Measurements from ENCODE around the gene GRB14. TPM values are rescaled to one million over a fixed set of nuclear protein-coding genes. Genes with fewer than 3 reads are reported as not detected.
"Not testable (repeated sequence)": the region's sequence is repeated elsewhere in the genome, so short reads cannot be mapped to it uniquely, and the experiment has no call there.

GRB14 gene
- polyA plus RNA-seq, 4 donors: 44.3 to 62.6 (median 50.2) TPM

DNA sequence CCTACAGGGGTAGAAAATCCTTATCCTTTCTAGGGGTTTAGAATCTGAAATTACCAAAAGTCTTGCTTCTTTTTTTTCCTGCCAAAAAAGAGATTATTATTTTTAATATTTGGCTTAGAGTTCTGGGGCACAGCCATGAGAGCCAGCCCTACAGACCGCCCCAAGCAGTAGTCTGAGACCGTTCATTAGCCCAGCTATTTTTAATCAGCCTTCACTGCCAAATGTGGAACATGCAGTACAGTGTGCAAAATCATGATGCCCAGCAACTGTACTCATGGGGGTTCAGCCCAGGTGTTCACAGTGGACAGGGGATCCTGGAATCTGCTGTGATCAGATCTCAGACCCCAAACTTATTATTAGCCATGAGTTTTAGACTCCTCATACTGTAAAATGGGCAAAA is 60.4 kb downstream of the GRB14 start:
- no peak for DNase-seq (ENCODE audit: low read depth in 4 of 4, low spot score in 2 of 4)

DNA sequence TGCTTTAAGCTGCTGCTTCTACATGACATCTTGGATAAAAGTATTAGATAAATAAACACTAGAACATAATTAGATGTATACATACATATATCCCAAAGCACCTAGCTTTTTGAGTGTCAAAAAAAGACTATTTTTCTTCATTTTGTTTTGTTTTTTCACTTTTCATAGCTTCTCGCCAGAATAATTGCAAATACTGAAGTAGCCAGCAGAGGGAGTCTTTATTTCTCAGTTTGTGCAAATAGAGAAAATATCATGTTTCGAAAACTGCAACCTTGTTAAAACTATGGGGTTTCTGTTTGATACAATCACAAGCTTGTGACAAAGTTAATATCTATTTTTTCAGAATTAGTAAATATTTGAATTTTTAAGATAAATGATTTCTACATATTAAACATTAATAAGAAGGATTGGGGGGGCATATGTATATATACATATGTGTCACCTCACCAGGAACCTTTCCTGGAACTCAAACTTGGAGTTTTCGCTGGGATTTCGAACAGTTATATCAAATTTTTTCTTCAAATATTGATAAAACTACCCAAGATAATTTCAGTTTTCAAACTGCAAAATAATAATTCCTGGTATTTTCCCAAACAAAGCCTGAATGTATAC is 61.0 kb downstream of the GRB14 start:
- DNase-seq (ENCODE audit: low read depth in 4 of 4, low spot score in 2 of 4): no peak

DNA sequence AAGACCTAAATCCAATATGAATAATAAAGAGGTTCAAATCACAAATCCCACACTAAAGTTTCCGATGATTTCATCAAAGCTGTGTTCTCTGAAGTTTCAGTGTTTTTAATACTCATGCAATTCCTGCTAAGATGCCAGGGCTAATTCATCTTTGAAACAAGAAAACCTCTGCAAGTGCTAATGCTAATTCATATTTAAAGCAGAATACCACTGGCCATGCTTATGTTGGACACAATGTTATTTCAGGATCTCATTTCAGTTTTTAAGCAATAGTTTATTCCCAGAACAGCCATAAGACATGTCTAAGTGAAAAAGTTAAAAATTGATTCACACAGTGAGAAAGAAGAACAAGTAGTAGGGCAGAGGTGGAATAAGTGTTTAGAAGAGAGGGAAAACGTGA is 62.8 kb downstream of the GRB14 start:
- DNase-seq (ENCODE audit: low read depth in 4 of 4, low spot score in 2 of 4): no peak

- no peak for DNase-seq (ENCODE audit: low read depth in 4 of 4, low spot score in 2 of 4)
Observed at GRCh38 chr2:164554487-164554886, 66.8 kb downstream of the GRB14 start.

GRCh38 chr2:164551519-164551918 is 69.8 kb downstream of the GRB14 start:
- DNase-seq (ENCODE audit: low read depth in 4 of 4, low spot score in 2 of 4): no peak

GRCh38 chr2:164549705-164550104 is 71.6 kb downstream of the GRB14 start:
- DNase-seq (ENCODE audit: low read depth in 4 of 4, low spot score in 2 of 4): not testable (repeated sequence)

DNA sequence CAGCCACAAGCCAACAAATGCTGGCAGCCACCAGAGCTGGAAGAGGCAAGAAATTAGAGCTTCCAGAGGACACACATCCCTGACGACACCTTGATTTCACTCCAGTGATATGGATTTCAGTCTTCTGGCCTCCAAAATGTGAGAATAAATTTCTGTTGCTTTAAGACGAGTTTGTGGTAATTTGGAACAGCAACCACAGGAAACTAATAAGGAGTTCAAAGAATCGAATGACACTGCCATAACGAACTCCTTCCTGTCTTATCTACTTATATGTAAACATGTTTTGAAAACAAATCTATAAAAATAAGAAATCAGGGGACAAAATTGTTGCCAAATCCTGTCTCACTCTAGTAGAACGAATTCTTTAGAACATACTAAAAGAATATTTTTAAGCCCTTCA is 75.8 kb downstream of the GRB14 start:
- no peak for DNase-seq (ENCODE audit: low read depth in 4 of 4, low spot score in 2 of 4)

- DNase-seq (ENCODE audit: low read depth in 4 of 4, low spot score in 2 of 4): no peak
Observed at GRCh38 chr2:164542581-164543021, 78.7 kb downstream of the GRB14 start.

- peak in 1 of 4 donors; percentile 10 for DNase-seq (ENCODE audit: low read depth in 4 of 4, low spot score in 2 of 4)
Observed at GRCh38 chr2:164538240-164538866, 82.9 kb downstream of the GRB14 start.

- DNase-seq (ENCODE audit: low read depth in 4 of 4, low spot score in 2 of 4): no peak
Observed at GRCh38 chr2:164535280-164536025, 85.8 kb downstream of the GRB14 start.

- DNase-seq (ENCODE audit: low read depth in 4 of 4, low spot score in 2 of 4): no peak
Observed at GRCh38 chr2:164530464-164530863, 90.8 kb downstream of the GRB14 start.

- no peak for DNase-seq (ENCODE audit: low read depth in 4 of 4, low spot score in 2 of 4)
Observed at GRCh38 chr2:164523726-164524125, 97.6 kb downstream of the GRB14 start.

DNA sequence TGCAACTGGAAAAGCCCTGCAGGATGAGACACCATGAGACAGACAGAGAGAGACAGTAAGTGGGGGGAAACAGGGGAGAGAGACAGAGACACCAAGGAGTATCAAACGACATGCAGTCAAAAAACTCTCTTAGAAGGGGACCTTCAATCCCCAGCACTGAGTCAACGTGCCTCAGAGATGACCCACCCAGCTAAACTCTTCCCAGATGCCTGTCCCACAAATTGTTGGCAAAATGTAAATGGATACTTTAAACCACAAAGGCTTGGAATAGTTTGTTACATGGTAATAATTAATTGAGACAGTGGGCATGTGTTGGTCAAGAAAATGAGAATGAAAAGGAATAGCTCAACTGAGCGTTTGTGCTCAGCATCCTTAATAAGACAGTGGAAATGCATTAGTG is 98.3 kb downstream of the GRB14 start:
- DNase-seq (ENCODE audit: low read depth in 4 of 4, low spot score in 2 of 4): no peak

DNA sequence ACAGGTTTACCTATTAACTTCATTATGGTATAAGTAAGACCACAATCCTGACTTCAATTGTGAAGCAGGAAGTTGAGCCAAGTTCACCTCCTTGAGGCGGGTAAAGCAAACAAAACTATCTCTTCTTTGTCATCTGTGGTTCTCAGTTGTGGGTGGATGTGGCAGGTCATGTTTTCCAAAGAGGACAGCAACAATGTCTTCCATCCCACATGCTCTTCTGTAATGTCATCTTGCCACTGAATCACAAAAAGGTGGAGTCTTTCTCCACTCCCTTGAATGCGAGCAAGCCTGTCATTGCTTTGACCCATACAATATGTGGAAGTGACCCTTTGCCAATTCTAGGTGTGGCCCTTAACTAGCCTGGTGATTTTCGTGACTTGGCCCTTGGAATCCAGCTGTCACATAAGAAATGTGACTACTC is 98.7 kb downstream of the GRB14 start:
- no peak for DNase-seq (ENCODE audit: low read depth in 4 of 4, low spot score in 2 of 4)

- no peak for DNase-seq (ENCODE audit: low read depth in 4 of 4, low spot score in 2 of 4)
Observed at GRCh38 chr2:164515734-164516133, 105.5 kb downstream of the GRB14 start.

GRCh38 chr2:164515030-164515429 is 106.3 kb downstream of the GRB14 start:
- no peak for DNase-seq (ENCODE audit: low read depth in 4 of 4, low spot score in 2 of 4)

GRCh38 chr2:164514491-164514890 is 106.8 kb downstream of the GRB14 start:
- DNase-seq (ENCODE audit: low read depth in 4 of 4, low spot score in 2 of 4): no peak

GRCh38 chr2:164512871-164513270 is 108.4 kb downstream of the GRB14 start:
- DNase-seq (ENCODE audit: low read depth in 4 of 4, low spot score in 2 of 4): no peak

- DNase-seq (ENCODE audit: low read depth in 4 of 4, low spot score in 2 of 4): no peak
Observed at GRCh38 chr2:164511738-164512137, 109.5 kb downstream of the GRB14 start.

DNA sequence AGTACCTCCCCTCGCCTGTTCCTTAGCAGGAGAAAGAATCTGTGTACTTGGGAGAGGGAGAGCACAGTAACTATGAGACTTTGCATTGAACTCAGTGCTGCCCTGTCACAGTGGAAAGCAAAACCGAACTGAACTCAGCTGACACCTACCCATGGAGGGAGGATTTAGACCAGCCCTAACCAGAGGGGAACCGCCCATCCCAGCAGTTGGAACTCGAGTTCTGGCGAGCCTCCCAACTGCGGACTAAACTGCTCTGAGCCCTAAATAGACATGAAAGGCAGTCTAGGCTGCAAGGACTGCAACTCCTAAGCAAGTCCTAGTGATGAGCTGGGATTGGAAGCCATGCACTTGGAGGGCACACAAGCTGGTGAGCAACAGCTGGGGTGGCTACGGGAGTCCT is 110.4 kb downstream of the GRB14 start:
- no peak for DNase-seq (ENCODE audit: low read depth in 4 of 4, low spot score in 2 of 4)

- no peak for DNase-seq (ENCODE audit: low read depth in 4 of 4, low spot score in 2 of 4)
Observed at GRCh38 chr2:164509137-164509877, 112.0 kb downstream of the GRB14 start.

Data from left renal cortex interstitium (tissue), 4 donors.